ENCODE results near the gene PTCD1.

DNA sequence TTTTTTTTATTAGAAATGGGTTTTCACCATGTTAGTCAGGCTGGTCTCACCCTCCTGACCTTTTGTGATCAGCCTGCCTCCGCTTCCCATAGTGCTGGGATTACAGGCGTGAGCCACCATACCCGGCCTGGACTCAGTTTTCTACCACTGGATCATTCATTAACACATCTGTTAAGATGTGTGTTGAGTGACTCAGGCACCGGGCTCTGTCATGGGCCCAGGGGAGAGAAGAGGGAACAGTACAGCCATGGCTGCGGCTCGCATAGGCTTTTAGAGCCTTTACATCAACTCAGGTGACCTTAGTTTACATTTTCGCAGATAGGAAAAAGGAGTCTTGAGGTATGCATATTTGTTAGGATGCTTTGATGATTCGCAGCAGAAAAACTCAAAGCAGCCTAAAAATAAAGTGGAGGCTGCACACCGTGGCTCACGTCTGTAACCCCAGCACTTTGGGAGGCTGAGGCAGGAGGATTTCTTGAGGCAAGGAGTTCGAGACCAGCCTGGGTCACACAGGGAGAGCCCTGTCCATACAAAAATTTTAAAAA lies 67.2 kb downstream of the PTCD1 start:
- no peak for TF ChIP-seq POLR2A (IDR thresholded peaks at IDR 0.05)
- TF ChIP-seq, protein P1, sequence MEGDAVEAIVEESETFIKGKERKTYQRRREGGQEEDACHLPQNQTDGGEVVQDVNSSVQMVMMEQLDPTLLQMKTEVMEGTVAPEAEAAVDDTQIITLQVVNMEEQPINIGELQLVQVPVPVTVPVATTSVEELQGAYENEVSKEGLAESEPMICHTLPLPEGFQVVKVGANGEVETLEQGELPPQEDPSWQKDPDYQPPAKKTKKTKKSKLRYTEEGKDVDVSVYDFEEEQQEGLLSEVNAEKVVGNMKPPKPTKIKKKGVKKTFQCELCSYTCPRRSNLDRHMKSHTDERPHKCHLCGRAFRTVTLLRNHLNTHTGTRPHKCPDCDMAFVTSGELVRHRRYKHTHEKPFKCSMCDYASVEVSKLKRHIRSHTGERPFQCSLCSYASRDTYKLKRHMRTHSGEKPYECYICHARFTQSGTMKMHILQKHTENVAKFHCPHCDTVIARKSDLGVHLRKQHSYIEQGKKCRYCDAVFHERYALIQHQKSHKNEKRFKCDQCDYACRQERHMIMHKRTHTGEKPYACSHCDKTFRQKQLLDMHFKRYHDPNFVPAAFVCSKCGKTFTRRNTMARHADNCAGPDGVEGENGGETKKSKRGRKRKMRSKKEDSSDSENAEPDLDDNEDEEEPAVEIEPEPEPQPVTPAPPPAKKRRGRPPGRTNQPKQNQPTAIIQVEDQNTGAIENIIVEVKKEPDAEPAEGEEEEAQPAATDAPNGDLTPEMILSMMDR (IDR thresholded peaks at IDR 0.05): no peak

All from lower leg skin (tissue), 3 donors.